Upper lobe of right lung (tissue), 1 donor: Measurements from ENCODE around the gene C3orf49. TPM values are rescaled to one million over a fixed set of nuclear protein-coding genes. Genes with fewer than 3 reads are reported as not detected.

Experiments
- ATAC-seq: fragments of 200-7000 bp; cut with Tn5 transposase; one replicate; pipeline ENCODE4 v1.9.1; 2020; ENCODE audit warnings: mild to moderate bottlenecking, moderate library complexity
- DNase-seq: peaks from one replicate; pipeline ENCODE4 v3.0.0-alpha.2; 2020
- H3K27ac ChIP-seq: fragments of 200-600 bp; one replicate; pipeline ENCODE4 v1.8.0; 2022
- H3K27me3 ChIP-seq: fragments of 200-600 bp; one replicate; pipeline ENCODE4 v1.8.0; 2022; ENCODE audit warnings: mild to moderate bottlenecking
- H3K36me3 ChIP-seq: fragments of 200-600 bp; one replicate; pipeline ENCODE4 v1.8.0; 2022
- H3K4me1 ChIP-seq: fragments of 200-600 bp; one replicate; pipeline ENCODE4 v1.8.0; 2022
- H3K4me3 ChIP-seq: fragments of 200-600 bp; one replicate; pipeline ENCODE4 v1.8.0; 2022; ENCODE audit warnings: mild to moderate bottlenecking
- H3K9me3 ChIP-seq: fragments of 200-600 bp; one replicate; pipeline ENCODE4 v1.8.0; 2022
- intact Hi-C: fragments of 100-400 bp; cut with DNase I; formaldehyde crosslinking; loops from one replicate; pipeline ENCODE4 v1.11.0; 2022
- total RNA-seq: library from RNA; stranded (reverse); fragmentation: NEBNext Ultra II Directional; extraction: Animal tissue kit (Norgen Biotek cat#: 25700); gene quantifications from one replicate; pipeline ENCODE4 v1.2.1, GENCODE V29; 2021
- TF ChIP-seq, protein P1 (sequence below): fragments of 200-600 bp; IDR thresholded peaks from one replicate; pipeline ENCODE4 v1.8.0; 2022; ENCODE audit warnings: antibody characterized with exemption
- donor health status: DM: no; HTN: yes; CAD: no; lungs with severe emphysema.

Gene C3orf49
- total RNA-seq, 1 donor from 2014 or later, result not detected

DNA sequence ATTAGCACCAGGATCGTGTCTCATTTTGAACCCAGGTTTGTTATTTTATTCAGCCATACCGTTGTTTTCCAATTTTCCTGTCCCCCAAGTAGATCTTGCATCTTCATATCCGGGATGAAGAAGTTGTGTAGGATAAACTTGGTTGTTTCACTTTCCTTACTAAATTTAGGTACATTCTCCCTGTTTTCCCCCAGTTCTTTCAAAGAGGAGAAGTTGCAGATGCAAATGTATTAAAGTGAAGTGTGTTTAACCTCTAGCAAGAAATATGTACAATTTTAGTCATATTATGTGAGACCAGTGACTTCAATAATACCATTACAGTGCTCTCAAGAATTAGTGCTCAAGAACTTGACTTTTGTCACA lies 45.8 kb downstream of the C3orf49 start:
- ATAC-seq, result no peak
- TF ChIP-seq, protein P1, sequence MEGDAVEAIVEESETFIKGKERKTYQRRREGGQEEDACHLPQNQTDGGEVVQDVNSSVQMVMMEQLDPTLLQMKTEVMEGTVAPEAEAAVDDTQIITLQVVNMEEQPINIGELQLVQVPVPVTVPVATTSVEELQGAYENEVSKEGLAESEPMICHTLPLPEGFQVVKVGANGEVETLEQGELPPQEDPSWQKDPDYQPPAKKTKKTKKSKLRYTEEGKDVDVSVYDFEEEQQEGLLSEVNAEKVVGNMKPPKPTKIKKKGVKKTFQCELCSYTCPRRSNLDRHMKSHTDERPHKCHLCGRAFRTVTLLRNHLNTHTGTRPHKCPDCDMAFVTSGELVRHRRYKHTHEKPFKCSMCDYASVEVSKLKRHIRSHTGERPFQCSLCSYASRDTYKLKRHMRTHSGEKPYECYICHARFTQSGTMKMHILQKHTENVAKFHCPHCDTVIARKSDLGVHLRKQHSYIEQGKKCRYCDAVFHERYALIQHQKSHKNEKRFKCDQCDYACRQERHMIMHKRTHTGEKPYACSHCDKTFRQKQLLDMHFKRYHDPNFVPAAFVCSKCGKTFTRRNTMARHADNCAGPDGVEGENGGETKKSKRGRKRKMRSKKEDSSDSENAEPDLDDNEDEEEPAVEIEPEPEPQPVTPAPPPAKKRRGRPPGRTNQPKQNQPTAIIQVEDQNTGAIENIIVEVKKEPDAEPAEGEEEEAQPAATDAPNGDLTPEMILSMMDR, result no peak
- intact Hi-C loops, result no loop called here

DNA sequence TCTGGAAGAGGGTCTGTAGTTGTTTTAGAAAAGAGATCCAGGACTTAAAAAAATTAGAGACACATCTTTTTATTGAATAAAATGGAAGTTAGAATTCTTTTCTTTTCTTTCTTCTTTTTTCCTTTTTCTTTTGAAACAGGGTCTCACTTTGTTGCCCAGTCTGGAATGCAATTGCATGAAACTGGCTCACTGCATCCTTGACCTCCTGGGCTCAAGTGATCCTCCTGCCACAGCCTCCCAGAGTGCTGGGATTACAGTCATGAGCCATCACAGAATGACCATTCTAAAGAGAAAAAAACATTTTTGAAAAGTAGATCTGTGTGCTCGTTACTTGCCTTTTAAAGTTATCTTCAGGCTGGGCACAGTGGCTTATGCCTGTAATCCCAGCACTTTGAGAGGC lies 48.1 kb downstream of the C3orf49 start:
- ATAC-seq (no peak), DNase-seq (no peak)
- Histone ChIP-seq H3K4me1 (peaks cover 11% of the 10 kb centered on the region), H3K9me3 (no peaks in the 10 kb centered on the region), H3K27me3 (no peaks in the 10 kb centered on the region), H3K27ac (no peak overlapping the region), H3K36me3 (no peaks in the 10 kb centered on the region), H3K4me3 (no peak overlapping the region)
- TF ChIP-seq, protein P1, result no peak
- intact Hi-C loops, result no loop called here

More for the DNA sequence above, 45.8 kb downstream of the C3orf49 start:
- DNase-seq, result no peak
- Histone ChIP-seq H3K36me3 (no peaks in the 10 kb centered on the region), H3K4me1 (peaks cover 12% of the 10 kb centered on the region), H3K9me3 (no peaks in the 10 kb centered on the region), H3K27me3 (no peaks in the 10 kb centered on the region), H3K27ac (peak overlapping the region; percentile 92), H3K4me3 (peak overlapping the region; percentile 88)

DNA sequence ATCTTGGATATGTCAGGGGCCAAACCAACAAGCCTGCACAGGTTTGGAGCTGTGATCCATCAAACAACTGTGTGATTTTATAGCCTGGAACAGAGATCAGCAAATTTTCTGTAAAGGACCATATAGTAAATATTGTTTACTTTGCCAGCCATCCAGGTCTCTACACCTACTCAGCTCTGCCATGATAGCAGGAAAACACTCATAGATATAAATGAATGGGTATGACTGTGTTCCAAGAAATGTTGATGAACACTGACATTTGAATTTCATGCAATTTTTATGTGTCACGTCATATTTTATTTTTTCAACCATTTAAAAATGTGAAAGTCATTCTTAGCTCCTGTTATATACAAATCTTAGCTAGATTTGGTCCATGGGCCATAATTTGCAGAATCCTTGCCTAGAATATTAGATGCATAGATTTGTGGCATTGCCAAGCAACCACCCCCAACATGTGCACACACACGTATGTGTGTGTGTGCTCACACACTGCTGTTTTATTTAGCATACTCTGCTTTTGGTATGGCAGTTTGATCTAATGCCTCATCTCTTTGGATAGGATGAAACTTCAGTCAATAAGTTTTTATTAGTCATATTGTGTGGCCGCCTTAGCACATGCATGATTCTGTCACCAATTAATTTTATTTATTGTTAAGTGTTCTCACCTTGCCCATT lies 51.0 kb downstream of the C3orf49 start:
- ATAC-seq (no peak), DNase-seq (no peak)
- no peaks in the 10 kb centered on the region for H3K36me3 ChIP-seq
- H3K27me3 ChIP-seq, result no peaks in the 10 kb centered on the region
- no peaks in the 10 kb centered on the region for H3K9me3 ChIP-seq
- no peak overlapping the region for H3K4me3 ChIP-seq
- TF ChIP-seq, protein P1, result no peak
- no peak overlapping the region for H3K27ac ChIP-seq
- intact Hi-C loops, result no loop called here
- H3K4me1 ChIP-seq, result peaks cover 5% of the 10 kb centered on the region

DNA sequence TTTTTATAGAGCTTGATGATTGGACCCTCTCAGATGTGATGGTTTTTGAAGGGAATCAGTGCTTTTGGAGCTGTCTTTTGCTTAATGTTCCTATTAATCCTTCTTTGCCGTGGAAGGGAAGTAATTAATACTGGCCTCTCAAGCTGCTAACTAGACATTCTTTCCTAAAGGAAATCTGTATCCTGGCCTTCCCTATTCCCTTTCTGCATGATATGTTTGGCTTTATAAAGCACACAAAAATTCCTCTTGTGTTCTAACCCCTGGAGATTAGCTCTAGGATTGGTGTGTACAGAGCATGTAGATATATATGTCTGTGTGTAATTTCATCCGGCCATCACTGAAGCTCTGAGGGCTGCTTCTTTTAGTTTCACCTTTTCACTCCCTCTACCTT lies 51.5 kb downstream of the C3orf49 start:
- no peaks in the 10 kb centered on the region for H3K27me3 ChIP-seq
- TF ChIP-seq, protein P1, result no peak
- H3K9me3 ChIP-seq, result no peaks in the 10 kb centered on the region
- ATAC-seq, result no peak
- H3K27ac ChIP-seq, result no peak overlapping the region
- H3K4me3 ChIP-seq, result no peak overlapping the region
- intact Hi-C loops, result no loop called here
- H3K36me3 ChIP-seq, result no peaks in the 10 kb centered on the region
- peaks cover 5% of the 10 kb centered on the region for H3K4me1 ChIP-seq
- no peak for DNase-seq

DNA sequence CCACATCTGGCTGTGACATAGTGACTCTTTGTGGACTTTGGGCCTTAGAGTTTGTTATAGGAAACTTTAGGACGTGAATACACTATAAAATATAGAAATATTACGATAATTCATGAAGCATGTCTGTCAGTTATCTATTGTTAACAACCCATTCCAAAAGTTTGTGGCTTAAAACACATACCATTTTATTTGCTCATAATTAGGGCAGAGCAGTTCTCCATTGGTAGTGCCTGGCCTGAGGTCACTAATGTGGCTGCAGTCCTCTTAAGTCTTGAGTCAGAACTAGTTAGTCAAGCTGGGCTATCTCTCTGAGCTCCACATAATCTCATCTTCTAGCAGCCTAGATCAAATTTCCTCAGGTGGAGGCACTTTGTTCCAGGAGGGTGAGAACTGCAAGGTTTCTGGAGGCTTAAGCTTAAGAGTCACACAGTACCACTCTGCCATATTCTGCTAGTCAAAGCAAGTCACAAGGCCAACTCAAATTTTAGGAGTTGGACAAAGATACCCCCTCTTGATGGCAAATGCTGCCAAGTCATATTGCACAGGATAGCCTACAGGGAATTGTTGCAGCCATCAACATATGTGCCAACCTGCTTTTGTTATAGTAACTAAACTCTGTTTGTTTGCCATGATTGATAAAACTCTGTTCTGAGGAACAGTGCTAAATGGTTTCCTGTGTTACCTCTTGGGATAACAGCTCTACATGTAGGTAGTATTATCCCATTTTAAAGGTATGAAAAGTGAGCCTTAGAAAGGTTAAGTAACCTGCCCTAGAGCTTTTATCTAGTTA lies 53.2 kb downstream of the C3orf49 start:
- no peaks in the 10 kb centered on the region for H3K36me3 ChIP-seq
- no peak overlapping the region for H3K27ac ChIP-seq
- H3K27me3 ChIP-seq, result no peaks in the 10 kb centered on the region
- H3K4me1 ChIP-seq, result peaks cover 5% of the 10 kb centered on the region
- no peak for DNase-seq
- H3K9me3 ChIP-seq, result no peaks in the 10 kb centered on the region
- TF ChIP-seq, protein P1, result no peak
- intact Hi-C loops, result no loop called here
- no peak for ATAC-seq
- H3K4me3 ChIP-seq, result no peak overlapping the region
